ENCODE results near the gene MRPL52. TPM values are rescaled to one million over a fixed set of nuclear protein-coding genes. Genes with fewer than 3 reads are reported as not detected.

MRPL52 gene
- total RNA-seq, 1 experiment from 2014 or later = 89.5 TPM

GRCh38 chr14:22843123-22843925 lies 13.6 kb downstream of the MRPL52 start:
- intact Hi-C loops (cut with micrococcal nuclease; ENCODE audit: unreplicated experiment) (no loop called here), in situ Hi-C loops (cut with HindIII; ENCODE audit: low pct_unique_long_range_greater_than_20kb, low sequenced_read_pairs) (no loop called here)
- Histone ChIP-seq H3K27ac (ENCODE audit: low read length) (no peak overlapping the region), H3K4me1 (ENCODE audit: control insufficient read depth, insufficient read depth, low read length) (no peaks in the 10 kb centered on the region), H3K4me3 (ENCODE audit: low read depth in 2 of 2, low read length in 2 of 2) (no peak overlapping the region), H3K36me3 (ENCODE audit: control insufficient read depth, insufficient read depth, low read length) (no peaks in the 10 kb centered on the region), H3K27me3 (ENCODE audit: control insufficient read depth, insufficient read depth, low read length) (no peaks in the 10 kb centered on the region), H3K9me3 (ENCODE audit: control insufficient read depth, insufficient read depth, low read depth, low read length) (no peaks in the 10 kb centered on the region)
- no TSS peak for BruUV-seq (replicated peaks)
- POLR2A ChIA-PET = no interaction called here
- TF ChIP-seq POLR2AphosphoS5 (IDR thresholded peaks at IDR 0.05; ENCODE audit: low read depth, low read length) = no peak
- TF ChIP-seq SIN3A (IDR thresholded peaks at IDR 0.05; ENCODE audit: borderline replicate concordance, insufficient read depth, low read depth, low read length) = no peak
- TF ChIP-seq CTCF (IDR thresholded peaks at IDR 0.05) = no peak
- no peak for TF ChIP-seq TCF7L2 (IDR thresholded peaks at IDR 0.05; ENCODE audit: low read depth, low read length)
- no peak for TF ChIP-seq REST (IDR thresholded peaks at IDR 0.05; ENCODE audit: insufficient read depth in 1 of 2, low read depth in 2 of 2, low read length in 1 of 2)
- DNase-seq (ENCODE audit: low read depth, low spot score) = no peak
- no peak for ATAC-seq
- CTCF ChIA-PET = interaction anchor here (0.5 to 0.6 kb wide), 2 partner anchors 78 to 130 kb away, joined by 3 to 4 read pairs; no protein-coding TSS in a partner anchor

- no peak for TF ChIP-seq CTCF (IDR thresholded peaks at IDR 0.05)
- no peak for TF ChIP-seq SIN3A (IDR thresholded peaks at IDR 0.05; ENCODE audit: borderline replicate concordance, insufficient read depth, low read depth, low read length)
- no peak for TF ChIP-seq TCF7L2 (IDR thresholded peaks at IDR 0.05; ENCODE audit: low read depth, low read length)
- TF ChIP-seq POLR2AphosphoS5 (IDR thresholded peaks at IDR 0.05; ENCODE audit: low read depth, low read length) = no peak
- TF ChIP-seq REST (IDR thresholded peaks at IDR 0.05; ENCODE audit: insufficient read depth in 1 of 2, low read depth in 2 of 2, low read length in 1 of 2) = no peak
- Histone ChIP-seq H3K27me3 (ENCODE audit: control insufficient read depth, insufficient read depth, low read length) (no peaks in the 10 kb centered on the region), H3K36me3 (ENCODE audit: control insufficient read depth, insufficient read depth, low read length) (no peaks in the 10 kb centered on the region), H3K4me1 (ENCODE audit: control insufficient read depth, insufficient read depth, low read length) (no peaks in the 10 kb centered on the region), H3K9me3 (ENCODE audit: control insufficient read depth, insufficient read depth, low read depth, low read length) (no peaks in the 10 kb centered on the region), H3K4me3 (ENCODE audit: low read depth in 2 of 2, low read length in 2 of 2) (no peak overlapping the region), H3K27ac (ENCODE audit: low read length) (no peak overlapping the region)
- DNase-seq (ENCODE audit: low read depth, low spot score) = no peak
- CTCF ChIA-PET = interaction anchor here (0.6 kb wide), 1 partner anchor 79 kb away, joined by 3 read pairs; no protein-coding TSS in a partner anchor
- BruUV-seq (replicated peaks) = no TSS peak
- intact Hi-C loops (cut with micrococcal nuclease; ENCODE audit: unreplicated experiment) = no loop called here
- ATAC-seq = peak; percentile 32; the same call in 1 of the 2 replicates
- in situ Hi-C loops (cut with HindIII; ENCODE audit: low pct_unique_long_range_greater_than_20kb, low sequenced_read_pairs) = no loop called here
- POLR2A ChIA-PET = no interaction called here
These were observed 14.8 kb downstream of the MRPL52 start for GRCh38 chr14:22844221-22845102.
